ENCODE data around the gene EEFSEC.

EEFSEC gene

GRCh38 chr3:128356822-128357221, 203.5 kb downstream of the EEFSEC start:
- no peak for DNase-seq

- DNase-seq = no peak
These were observed 204.3 kb downstream of the EEFSEC start for GRCh38 chr3:128357538-128357937.

- no peak for DNase-seq
These were observed 205.0 kb downstream of the EEFSEC start for GRCh38 chr3:128358156-128358895.

DNA sequence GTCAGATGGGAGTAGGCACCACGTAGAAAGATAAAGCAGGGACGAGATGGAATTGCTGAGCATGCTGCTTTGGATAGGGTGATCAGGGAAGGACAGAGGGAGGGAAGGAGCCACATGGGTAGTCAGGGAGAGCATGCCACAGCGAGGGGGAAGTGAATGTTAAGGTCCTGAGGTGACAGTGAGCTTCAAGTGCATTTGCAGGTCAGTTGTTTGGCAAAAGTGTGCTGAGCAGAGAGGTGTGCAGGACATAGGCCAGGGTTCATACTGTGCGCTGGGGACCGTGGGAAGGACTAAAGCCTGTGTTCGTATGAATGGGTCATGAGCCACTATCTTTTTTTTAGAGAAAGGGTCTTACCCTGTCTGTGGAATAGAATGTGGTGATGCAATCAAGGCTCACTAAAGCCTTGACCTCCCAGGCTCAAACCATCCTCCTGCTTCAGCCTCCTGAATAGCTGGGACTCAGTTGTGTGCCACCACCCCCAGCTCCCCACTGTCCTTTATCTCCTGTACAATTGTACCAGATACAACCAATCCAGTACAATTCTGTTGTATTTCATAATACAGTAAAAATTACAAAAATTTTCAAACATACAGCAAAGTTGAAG, 205.9 kb downstream of the EEFSEC start:
- DNase-seq = no peak

DNA sequence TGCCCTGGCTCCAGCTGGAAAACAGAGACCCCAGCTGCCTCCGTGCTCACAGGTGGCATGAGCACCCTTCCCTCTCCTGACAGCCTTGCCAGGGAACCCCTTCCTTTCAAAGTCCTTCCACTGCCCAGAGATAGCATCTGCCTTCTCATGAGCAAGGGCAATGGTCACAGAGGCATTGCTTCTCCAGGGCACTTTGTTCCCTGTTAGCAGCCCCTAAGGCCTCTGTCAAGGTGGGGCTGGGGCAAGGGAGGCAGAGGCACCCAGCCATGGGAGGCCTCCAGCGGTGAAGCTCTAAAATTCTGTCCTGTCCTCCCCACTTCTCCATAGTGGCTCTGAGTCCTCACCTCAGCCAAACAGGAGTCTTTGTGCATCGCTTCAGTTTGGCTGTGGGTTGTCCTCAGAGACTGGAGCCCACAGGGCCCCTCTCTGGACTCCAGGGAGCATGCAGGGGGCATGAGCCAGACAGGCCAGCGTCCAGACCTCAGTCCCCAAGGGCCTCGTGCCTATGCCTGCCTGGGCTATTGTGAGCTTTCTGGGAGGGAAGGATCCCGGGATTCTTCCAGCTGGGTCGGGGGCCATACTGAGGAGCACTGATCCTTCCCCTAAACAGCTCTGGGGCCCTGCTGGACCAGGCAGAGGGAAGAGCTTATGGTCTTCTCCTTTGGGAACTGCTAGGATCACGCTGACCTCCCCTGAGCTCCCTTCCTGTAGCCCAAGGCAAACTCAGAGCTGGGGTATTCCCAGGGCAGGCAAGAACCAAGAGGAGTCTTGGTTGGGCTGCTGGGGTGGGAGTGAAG, 206.8 kb downstream of the EEFSEC start:
- no peak for DNase-seq

GRCh38 chr3:128360705-128361271, 207.5 kb downstream of the EEFSEC start:
- DNase-seq = no peak

- no peak for DNase-seq
These were observed 209.0 kb downstream of the EEFSEC start for GRCh38 chr3:128362026-128362965.

DNA sequence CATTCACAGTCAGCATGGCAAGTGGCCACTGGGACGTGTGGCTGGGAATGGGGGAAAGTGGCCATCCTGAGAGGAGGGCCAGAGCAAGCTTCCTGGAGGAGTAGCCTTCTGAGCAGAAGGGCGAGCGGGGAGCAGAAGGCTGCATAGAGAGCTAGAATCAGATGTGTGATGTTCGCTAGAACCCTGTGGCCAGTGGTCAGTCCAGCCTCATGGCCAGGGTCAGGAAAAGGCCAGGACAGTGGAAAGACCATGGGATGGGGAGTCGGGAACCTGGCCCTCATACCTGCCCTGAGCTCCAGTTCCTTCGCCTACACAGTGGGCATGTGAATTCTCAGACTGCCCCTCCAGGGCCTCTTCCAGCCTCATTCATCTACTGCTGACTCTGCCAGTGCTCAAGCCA, 211.0 kb downstream of the EEFSEC start:
- no peak for DNase-seq

DNA sequence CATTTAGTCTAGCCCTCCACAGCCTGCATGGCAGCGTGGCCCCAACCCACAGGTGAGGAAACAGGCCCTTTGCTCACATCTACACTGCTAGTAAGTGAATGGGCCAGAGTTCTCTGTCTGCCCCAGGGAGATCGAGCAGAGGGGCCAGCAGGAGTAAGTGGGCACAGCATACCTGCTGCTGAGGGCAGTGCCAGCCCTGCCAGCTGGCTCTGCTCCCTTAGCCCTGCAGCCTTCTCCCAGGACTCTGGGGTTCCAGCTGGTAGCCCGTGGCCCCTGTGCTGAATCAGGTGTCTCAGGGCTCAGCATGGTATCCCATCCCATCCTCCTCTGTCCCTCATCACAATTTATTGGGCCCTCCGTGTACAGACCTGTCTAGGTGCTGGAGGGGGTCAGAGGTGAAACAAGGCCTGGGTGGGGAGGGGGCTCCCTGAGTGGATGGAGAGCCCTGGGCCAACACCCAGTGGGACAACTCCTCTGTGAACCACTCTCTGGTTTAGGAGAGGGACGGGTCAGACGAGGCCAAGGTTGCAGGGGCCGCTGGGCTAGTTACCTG, 211.6 kb downstream of the EEFSEC start:
- DNase-seq = no peak

- no peak for DNase-seq
These were observed 212.9 kb downstream of the EEFSEC start for GRCh38 chr3:128366136-128366535.

DNA sequence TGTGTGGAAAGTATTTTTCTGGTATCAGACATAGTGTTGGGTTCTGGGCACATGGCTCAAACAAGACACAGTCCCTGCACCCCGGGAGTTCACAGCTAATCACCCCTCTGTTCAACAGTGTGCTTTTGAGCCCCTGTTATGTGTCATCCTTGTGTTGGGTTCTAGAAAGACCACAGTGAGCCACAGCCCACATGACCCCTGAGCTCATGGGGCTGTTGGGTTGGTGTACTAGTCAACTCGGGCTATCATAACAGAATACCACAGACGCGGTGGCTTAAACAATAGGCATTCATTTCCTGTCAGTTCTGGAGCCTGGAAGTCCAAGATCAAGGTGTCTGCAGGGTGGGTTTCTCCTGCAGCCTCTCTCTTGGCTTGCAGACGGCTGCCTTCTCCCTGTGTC, 213.4 kb downstream of the EEFSEC start:
- DNase-seq = no peak

DNA sequence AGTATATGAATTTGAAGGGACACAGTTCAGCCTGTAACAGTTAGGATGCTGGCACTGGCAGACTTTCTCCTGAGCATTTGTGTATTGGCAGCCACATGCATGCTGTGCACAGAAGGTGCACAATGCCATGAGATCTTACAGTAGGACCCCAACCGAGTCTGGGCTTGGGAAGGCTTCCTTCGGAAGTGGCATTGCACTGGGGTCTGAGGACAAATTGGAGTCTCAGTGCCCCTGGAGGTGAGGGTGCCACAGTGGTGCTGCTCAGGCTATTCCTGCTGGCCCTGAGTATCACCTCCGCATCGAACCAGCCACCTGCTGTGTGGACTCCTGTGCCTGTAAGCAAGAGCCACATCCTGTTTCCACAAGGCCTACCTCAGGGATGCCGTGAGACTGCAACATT, 213.9 kb downstream of the EEFSEC start:
- no peak for DNase-seq

- no peak for DNase-seq
These were observed 214.5 kb downstream of the EEFSEC start for GRCh38 chr3:128367761-128368160.

GRCh38 chr3:128368626-128369025, 215.3 kb downstream of the EEFSEC start:
- no peak for DNase-seq

- no peak for DNase-seq
These were observed 215.9 kb downstream of the EEFSEC start for GRCh38 chr3:128369121-128369703.

- no peak for DNase-seq
These were observed 216.8 kb downstream of the EEFSEC start for GRCh38 chr3:128369881-128370642.

DNA sequence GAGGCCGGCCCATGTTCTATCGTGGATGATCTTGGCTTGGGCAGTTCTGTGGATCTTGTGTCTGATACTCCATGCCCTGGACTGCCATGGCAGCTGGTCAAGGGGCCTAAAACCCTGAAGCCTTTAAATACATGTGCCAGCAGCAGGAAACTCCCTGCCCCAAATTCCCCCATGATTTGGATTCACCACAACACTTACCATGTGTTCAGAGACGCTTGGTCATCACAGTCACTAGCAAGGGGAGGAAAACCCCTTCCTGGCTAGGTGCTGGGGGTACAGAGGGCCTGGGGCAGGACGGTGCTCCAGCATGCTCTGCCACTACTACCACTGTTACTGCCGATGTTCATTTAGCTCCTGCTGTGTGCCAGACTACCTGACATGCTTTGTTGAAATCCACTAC, 219.0 kb downstream of the EEFSEC start:
- no peak for DNase-seq

DNA sequence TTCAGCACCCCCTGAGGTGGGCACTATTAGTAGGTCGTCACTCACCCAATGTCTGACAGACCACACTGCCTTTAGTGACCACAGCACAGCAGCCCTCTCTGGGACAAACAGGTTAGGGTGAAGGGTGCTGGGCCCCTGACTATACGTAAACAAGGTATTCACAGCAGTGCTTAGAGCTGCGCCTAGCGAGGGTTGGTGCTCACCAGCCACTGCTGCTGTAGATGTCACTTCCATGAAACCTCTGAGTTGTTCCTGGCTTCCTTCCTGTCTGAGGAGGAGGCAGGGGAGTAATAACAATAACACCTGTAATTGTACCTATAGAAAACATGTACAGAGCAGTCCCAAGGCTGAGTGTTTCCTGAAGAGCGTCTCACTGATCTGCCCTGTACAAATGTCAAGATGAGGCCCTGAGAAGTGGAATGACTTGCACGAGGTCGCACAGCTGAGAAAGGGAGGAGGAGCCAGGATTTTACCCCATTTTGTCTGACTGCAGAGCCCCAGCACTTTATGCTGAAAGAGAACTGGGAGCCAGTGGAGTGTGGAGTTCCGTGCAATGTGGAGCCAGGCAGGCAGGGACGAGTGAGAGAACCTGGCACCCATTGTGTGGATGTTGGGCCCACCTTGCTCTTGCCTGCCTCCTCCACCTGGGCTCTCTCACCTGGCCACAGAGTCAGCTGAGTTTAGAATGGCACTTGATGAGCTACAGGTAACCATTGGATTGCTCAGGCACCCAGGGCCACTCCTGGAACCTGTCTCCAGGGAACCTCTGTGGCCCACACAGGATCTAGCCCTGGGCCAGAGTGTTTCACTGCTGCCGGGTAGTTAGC, 219.6 kb downstream of the EEFSEC start:
- DNase-seq = no peak

DNA sequence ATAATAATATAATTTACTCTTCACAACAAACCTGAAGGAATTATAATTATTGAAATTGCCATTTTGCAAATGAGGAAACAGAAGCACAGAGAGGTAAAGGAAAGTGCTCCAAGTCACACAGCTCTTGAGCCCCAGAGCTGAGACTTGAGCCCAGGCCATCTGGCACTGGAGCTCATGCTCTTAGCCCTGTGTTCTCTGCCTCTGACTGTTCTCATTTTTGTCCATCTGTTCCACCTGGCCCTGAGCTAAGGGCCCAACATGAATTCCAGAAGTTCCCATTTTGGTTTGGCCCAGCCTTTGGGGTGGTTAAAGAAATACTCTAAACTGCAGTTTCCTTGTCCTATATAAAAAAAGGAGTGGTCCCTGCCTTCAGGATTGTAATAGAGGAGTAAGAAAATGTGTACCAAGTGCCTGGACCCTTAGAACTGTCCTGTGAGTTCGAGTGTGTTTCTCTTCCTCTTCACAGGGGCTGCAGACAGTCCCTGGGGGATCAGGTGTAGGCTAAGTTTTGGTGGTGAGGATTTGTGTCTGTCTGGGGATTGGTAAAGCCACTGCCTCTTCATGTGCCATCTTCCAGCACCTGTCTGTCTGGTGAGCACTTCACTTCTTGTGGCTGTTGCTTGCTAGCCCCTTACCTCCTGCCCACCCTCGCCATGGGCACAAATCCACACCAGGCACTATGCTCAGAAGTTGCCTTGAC, 221.6 kb downstream of the EEFSEC start:
- DNase-seq = no peak
